GM10266 (cell line): ENCODE data around the gene RUNX3.
"Not testable (repeated sequence)": the region's sequence is repeated elsewhere in the genome, so short reads cannot be mapped to it uniquely, and the experiment has no call there.

Experiments used
- DNase-seq: peaks from one replicate; pipeline ENCODE4 v3.0.0; 2012; ENCODE audit errors: extremely low spot score
- TF ChIP-seq, protein P1 (sequence below): IDR thresholded peaks from 2 replicates; pipeline ENCODE4 v1.5.1; 2012; ENCODE audit warnings: mild to moderate bottlenecking, low read depth; ENCODE audit not compliant: control insufficient read depth, insufficient read depth; ENCODE audit errors: missing control alignments

RUNX3 gene

DNA sequence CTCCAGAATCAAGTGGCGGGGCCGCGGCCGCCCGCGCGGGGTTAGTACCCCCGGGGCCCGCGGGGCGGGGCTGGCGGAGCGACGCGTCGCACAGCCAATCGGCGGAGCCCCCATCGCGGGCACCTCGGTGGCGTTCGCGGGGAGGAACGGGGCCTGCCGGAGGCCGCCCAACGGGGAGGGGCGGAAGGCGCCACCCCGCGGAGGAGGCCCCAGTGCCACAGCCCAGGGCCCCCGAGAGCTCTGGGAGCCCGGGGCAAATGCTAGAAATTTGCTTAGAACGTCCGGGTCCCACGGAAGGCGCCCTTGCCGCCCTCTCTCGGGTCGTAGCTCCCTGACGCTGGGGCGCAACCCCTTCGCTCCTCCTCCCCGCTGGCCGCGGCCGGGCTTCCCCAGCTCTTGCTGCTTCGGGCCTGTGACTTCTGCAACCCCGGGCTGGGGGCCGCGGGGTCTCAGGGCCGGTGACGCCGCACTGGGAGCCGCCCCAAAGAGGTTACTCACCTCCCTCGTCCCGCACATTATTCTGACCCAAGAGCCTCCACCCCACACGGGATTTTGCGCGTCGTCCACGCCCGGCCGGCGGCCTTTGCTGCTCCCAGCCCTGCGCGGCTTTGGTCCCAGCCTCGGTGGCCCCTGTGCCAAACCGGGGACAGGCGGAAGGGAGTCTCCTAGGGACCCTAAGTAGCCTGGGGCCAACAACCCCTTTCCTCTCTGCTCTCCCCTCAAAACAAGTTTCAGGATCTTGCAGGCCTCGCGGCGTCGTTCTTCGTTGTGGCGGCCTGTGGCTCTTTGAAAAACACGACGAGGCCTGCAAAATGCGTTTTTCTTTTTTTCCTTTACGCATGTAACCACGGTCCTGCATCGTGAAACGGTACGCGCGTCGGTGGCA is at the start of gene RUNX3:
Gene RUNX3, minus strand, starts transcription at position 17 of the 886 bp plus-strand sequence. CDS start 408 bp downstream, outside the sequence.
- peak; percentile 99 for DNase-seq
- TF ChIP-seq, protein P1, sequence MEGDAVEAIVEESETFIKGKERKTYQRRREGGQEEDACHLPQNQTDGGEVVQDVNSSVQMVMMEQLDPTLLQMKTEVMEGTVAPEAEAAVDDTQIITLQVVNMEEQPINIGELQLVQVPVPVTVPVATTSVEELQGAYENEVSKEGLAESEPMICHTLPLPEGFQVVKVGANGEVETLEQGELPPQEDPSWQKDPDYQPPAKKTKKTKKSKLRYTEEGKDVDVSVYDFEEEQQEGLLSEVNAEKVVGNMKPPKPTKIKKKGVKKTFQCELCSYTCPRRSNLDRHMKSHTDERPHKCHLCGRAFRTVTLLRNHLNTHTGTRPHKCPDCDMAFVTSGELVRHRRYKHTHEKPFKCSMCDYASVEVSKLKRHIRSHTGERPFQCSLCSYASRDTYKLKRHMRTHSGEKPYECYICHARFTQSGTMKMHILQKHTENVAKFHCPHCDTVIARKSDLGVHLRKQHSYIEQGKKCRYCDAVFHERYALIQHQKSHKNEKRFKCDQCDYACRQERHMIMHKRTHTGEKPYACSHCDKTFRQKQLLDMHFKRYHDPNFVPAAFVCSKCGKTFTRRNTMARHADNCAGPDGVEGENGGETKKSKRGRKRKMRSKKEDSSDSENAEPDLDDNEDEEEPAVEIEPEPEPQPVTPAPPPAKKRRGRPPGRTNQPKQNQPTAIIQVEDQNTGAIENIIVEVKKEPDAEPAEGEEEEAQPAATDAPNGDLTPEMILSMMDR, result peak; percentile 47

GRCh38 chr1:24979232-24979631 is 49.2 kb upstream of the RUNX3 start:
- not testable (repeated sequence) for DNase-seq

GRCh38 chr1:24978383-24979032 is 48.4 kb upstream of the RUNX3 start:
- TF ChIP-seq, protein P1, result no peak
- DNase-seq, result no peak

GRCh38 chr1:24975391-24975790 is 45.3 kb upstream of the RUNX3 start:
- TF ChIP-seq, protein P1, result no peak
- no peak for DNase-seq

GRCh38 chr1:24973315-24973714 is 43.2 kb upstream of the RUNX3 start:
- DNase-seq, result no peak
- TF ChIP-seq, protein P1, result no peak

GRCh38 chr1:24972915-24973242 is 42.8 kb upstream of the RUNX3 start:
- DNase-seq, result no peak
- TF ChIP-seq, protein P1, result no peak

GRCh38 chr1:24972221-24972914 is 42.3 kb upstream of the RUNX3 start:
- TF ChIP-seq, protein P1, result no peak
- no peak for DNase-seq
